Stimulated activated CD4-positive, alpha-beta T cell treated with anti-CD3 and anti-CD28 coated beads, Interleukin-1b, Interleukin-23, amount 100 ng/mL, for 48 hours (primary cell): Measurements from ENCODE around the gene AFF3.

Experiments used
- DNase-seq: peaks from one replicate; pipeline ENCODE4 v3.0.0-alpha.2; 2020

The AFF3 gene

GRCh38 chr2:99618579-99619097, 523.8 kb downstream of the AFF3 start:
- DNase-seq, result no peak

- DNase-seq, result no peak
These were observed 524.6 kb downstream of the AFF3 start for GRCh38 chr2:99617811-99618210.

- DNase-seq, result no peak
These were observed 527.1 kb downstream of the AFF3 start for GRCh38 chr2:99615247-99615771.

- no peak for DNase-seq
These were observed 528.4 kb downstream of the AFF3 start for GRCh38 chr2:99613980-99614379.

- DNase-seq, result no peak
These were observed 530.6 kb downstream of the AFF3 start for GRCh38 chr2:99611786-99612185.

- DNase-seq, result no peak
These were observed 531.4 kb downstream of the AFF3 start for GRCh38 chr2:99611034-99611433.

- no peak for DNase-seq
These were observed 532.5 kb downstream of the AFF3 start for GRCh38 chr2:99609851-99610381.

- DNase-seq, result no peak
These were observed 533.5 kb downstream of the AFF3 start for GRCh38 chr2:99608861-99609260.

- no peak for DNase-seq
These were observed 534.4 kb downstream of the AFF3 start for GRCh38 chr2:99607861-99608491.

- no peak for DNase-seq
These were observed 534.9 kb downstream of the AFF3 start for GRCh38 chr2:99607454-99607853.

- no peak for DNase-seq
These were observed 537.4 kb downstream of the AFF3 start for GRCh38 chr2:99605036-99605435.

- no peak for DNase-seq
These were observed 539.9 kb downstream of the AFF3 start for GRCh38 chr2:99602476-99602875.

- DNase-seq, result no peak
These were observed 541.3 kb downstream of the AFF3 start for GRCh38 chr2:99600981-99601651.

GRCh38 chr2:99598441-99598840, 543.9 kb downstream of the AFF3 start:
- no peak for DNase-seq

- DNase-seq, result no peak
These were observed 544.8 kb downstream of the AFF3 start for GRCh38 chr2:99597616-99598015.

GRCh38 chr2:99595373-99595772, 547.0 kb downstream of the AFF3 start:
- no peak for DNase-seq

GRCh38 chr2:99593692-99594427, 548.5 kb downstream of the AFF3 start:
- no peak for DNase-seq

GRCh38 chr2:99576775-99577174, 565.6 kb downstream of the AFF3 start:
- DNase-seq, result no peak

GRCh38 chr2:99573634-99574251, 568.6 kb downstream of the AFF3 start:
- DNase-seq, result no peak

GRCh38 chr2:99572373-99573164, 569.8 kb downstream of the AFF3 start:
- no peak for DNase-seq

- DNase-seq, result no peak
These were observed 570.4 kb downstream of the AFF3 start for GRCh38 chr2:99571954-99572353.

- DNase-seq, result no peak
These were observed 570.9 kb downstream of the AFF3 start for GRCh38 chr2:99571533-99571932.
